Activated naive CD8-positive, alpha-beta T cell treated with anti-CD3 and anti-CD28 coated beads, Interleukin-2, amount 50 U/mL, for 24 hours (primary cell): ENCODE results near the gene CCDC92.
"Not testable (repeated sequence)": the region's sequence is repeated elsewhere in the genome, so short reads cannot be mapped to it uniquely, and the experiment has no call there.

ENCODE experiments used
- ATAC-seq: fragments of 150-1000 bp; cut with Tn5 transposase; one replicate; pipeline ENCODE4 v1.10.0; 2021
- DNase-seq: peaks from one replicate; pipeline ENCODE4 v3.0.0; 2021
- H3K27ac Mint-ChIP-seq: one replicate; pipeline ENCODE4 v1.8.0; 2021; ENCODE audit warnings: mild to moderate bottlenecking, mixed read lengths
- H3K27me3 Mint-ChIP-seq: one replicate; pipeline ENCODE4 v1.8.0; 2021; ENCODE audit warnings: mixed read lengths
- H3K36me3 Mint-ChIP-seq: one replicate; pipeline ENCODE4 v1.8.0; 2021; ENCODE audit warnings: low read depth, mixed read lengths
- H3K4me1 Mint-ChIP-seq: one replicate; pipeline ENCODE4 v1.8.0; 2021; ENCODE audit warnings: mixed read lengths
- H3K4me3 Mint-ChIP-seq: one replicate; pipeline ENCODE4 v1.8.0; 2021; ENCODE audit warnings: mild to moderate bottlenecking, moderate library complexity, mixed read lengths
- H3K9me3 Mint-ChIP-seq: one replicate; pipeline ENCODE4 v1.8.0; 2021; ENCODE audit warnings: mixed read lengths

The CCDC92 gene

GRCh38 chr12:123911672-123912409, 60.8 kb downstream of the CCDC92 start:
- not testable (repeated sequence) for H3K4me3 Mint-ChIP-seq, H3K27me3 Mint-ChIP-seq, H3K27ac Mint-ChIP-seq, DNase-seq, H3K9me3 Mint-ChIP-seq, ATAC-seq, H3K36me3 Mint-ChIP-seq
- H3K4me1 Mint-ChIP-seq: peaks cover 11% of the 10 kb centered on the region

GRCh38 chr12:123910761-123911193, 61.9 kb downstream of the CCDC92 start:
- Mint-ChIP-seq H3K9me3 (no peaks in the 10 kb centered on the region), H3K36me3 (no peaks in the 10 kb centered on the region), H3K27me3 (no peaks in the 10 kb centered on the region), H3K27ac (peak overlapping the region; percentile 2), H3K4me1 (peaks cover 4% of the 10 kb centered on the region), H3K4me3 (no peak overlapping the region)
- DNase-seq (no peak), ATAC-seq (peak; percentile 21)

- no peaks in the 10 kb centered on the region for H3K36me3 Mint-ChIP-seq
- H3K27me3 Mint-ChIP-seq: no peaks in the 10 kb centered on the region
- no peak for DNase-seq
- no peaks in the 10 kb centered on the region for H3K9me3 Mint-ChIP-seq
- H3K4me3 Mint-ChIP-seq: no peak overlapping the region
- no peak for ATAC-seq
- H3K27ac Mint-ChIP-seq: no peak overlapping the region
- peaks cover 8% of the 10 kb centered on the region for H3K4me1 Mint-ChIP-seq
Observed at GRCh38 chr12:123910057-123910456, 62.6 kb downstream of the CCDC92 start.

- DNase-seq (no peak), ATAC-seq (no peak)
- Mint-ChIP-seq H3K27me3 (no peaks in the 10 kb centered on the region), H3K4me1 (peaks cover 8% of the 10 kb centered on the region), H3K36me3 (no peaks in the 10 kb centered on the region), H3K4me3 (no peak overlapping the region), H3K9me3 (no peaks in the 10 kb centered on the region), H3K27ac (no peak overlapping the region)
Observed at GRCh38 chr12:123908884-123909725, 63.5 kb downstream of the CCDC92 start.

- Mint-ChIP-seq H3K27ac (no peak overlapping the region), H3K36me3 (no peaks in the 10 kb centered on the region), H3K4me1 (peaks cover 8% of the 10 kb centered on the region), H3K27me3 (no peaks in the 10 kb centered on the region), H3K9me3 (no peaks in the 10 kb centered on the region), H3K4me3 (no peak overlapping the region)
- DNase-seq (no peak), ATAC-seq (no peak)
Observed at GRCh38 chr12:123907726-123908476, 64.7 kb downstream of the CCDC92 start.

- no peak overlapping the region for H3K27ac Mint-ChIP-seq
- DNase-seq: no peak
Observed at GRCh38 chr12:123906711-123907420, 65.8 kb downstream of the CCDC92 start.

GRCh38 chr12:123905319-123905925, 67.2 kb downstream of the CCDC92 start:
- ATAC-seq (peak; percentile 47), DNase-seq (peak; percentile 67)
- Mint-ChIP-seq H3K9me3 (no peaks in the 10 kb centered on the region), H3K27ac (no peak overlapping the region), H3K36me3 (no peaks in the 10 kb centered on the region), H3K4me3 (no peak overlapping the region), H3K4me1 (peaks cover 8% of the 10 kb centered on the region), H3K27me3 (peaks cover 5% of the 10 kb centered on the region)

More at GRCh38 chr12:123906711-123907420, 65.8 kb downstream of the CCDC92 start:
- Mint-ChIP-seq H3K27me3 (peaks cover 4% of the 10 kb centered on the region), H3K36me3 (no peaks in the 10 kb centered on the region), H3K9me3 (no peaks in the 10 kb centered on the region), H3K4me3 (no peak overlapping the region), H3K4me1 (peaks cover 6% of the 10 kb centered on the region)
- no peak for ATAC-seq

GRCh38 chr12:123903301-123904065, 69.1 kb downstream of the CCDC92 start:
- no peak for DNase-seq
- Mint-ChIP-seq H3K27ac (no peak overlapping the region), H3K4me3 (no peak overlapping the region), H3K27me3 (peaks cover 5% of the 10 kb centered on the region), H3K4me1 (peaks cover 8% of the 10 kb centered on the region), H3K9me3 (no peaks in the 10 kb centered on the region), H3K36me3 (no peaks in the 10 kb centered on the region)
- ATAC-seq: no peak

- peaks cover 5% of the 10 kb centered on the region for H3K27me3 Mint-ChIP-seq
- peaks cover 8% of the 10 kb centered on the region for H3K4me1 Mint-ChIP-seq
- H3K36me3 Mint-ChIP-seq: no peaks in the 10 kb centered on the region
- no peaks in the 10 kb centered on the region for H3K9me3 Mint-ChIP-seq
- no peak overlapping the region for H3K27ac Mint-ChIP-seq
- DNase-seq (no peak), ATAC-seq (no peak)
- no peak overlapping the region for H3K4me3 Mint-ChIP-seq
Observed at GRCh38 chr12:123902821-123903220, 69.8 kb downstream of the CCDC92 start.

- peak; percentile 20 for DNase-seq
- ATAC-seq: peak; percentile 41
- no peak overlapping the region for H3K27ac Mint-ChIP-seq
- peaks cover 5% of the 10 kb centered on the region for H3K27me3 Mint-ChIP-seq
- peaks cover 8% of the 10 kb centered on the region for H3K4me1 Mint-ChIP-seq
- H3K4me3 Mint-ChIP-seq: no peak overlapping the region
- no peaks in the 10 kb centered on the region for H3K9me3 Mint-ChIP-seq
- H3K36me3 Mint-ChIP-seq: no peaks in the 10 kb centered on the region
Observed at GRCh38 chr12:123900871-123901376, 71.7 kb downstream of the CCDC92 start.

GRCh38 chr12:123899368-123899767, 73.3 kb downstream of the CCDC92 start:
- peaks cover 5% of the 10 kb centered on the region for H3K27me3 Mint-ChIP-seq
- no peaks in the 10 kb centered on the region for H3K36me3 Mint-ChIP-seq
- ATAC-seq: no peak
- no peak overlapping the region for H3K27ac Mint-ChIP-seq
- peaks cover 5% of the 10 kb centered on the region for H3K4me1 Mint-ChIP-seq
- no peaks in the 10 kb centered on the region for H3K9me3 Mint-ChIP-seq
- H3K4me3 Mint-ChIP-seq: no peak overlapping the region
- no peak for DNase-seq

GRCh38 chr12:123898673-123899072, 74.0 kb downstream of the CCDC92 start:
- Mint-ChIP-seq H3K27me3 (peaks cover 5% of the 10 kb centered on the region), H3K27ac (no peak overlapping the region), H3K9me3 (no peaks in the 10 kb centered on the region), H3K4me1 (peaks cover 5% of the 10 kb centered on the region), H3K36me3 (no peaks in the 10 kb centered on the region), H3K4me3 (no peak overlapping the region)
- ATAC-seq: no peak
- DNase-seq: no peak

- ATAC-seq: no peak
- Mint-ChIP-seq H3K27ac (no peak overlapping the region), H3K9me3 (no peaks in the 10 kb centered on the region), H3K36me3 (no peaks in the 10 kb centered on the region), H3K4me1 (peaks cover 5% of the 10 kb centered on the region), H3K4me3 (no peak overlapping the region), H3K27me3 (peaks cover 4% of the 10 kb centered on the region)
- no peak for DNase-seq
Observed at GRCh38 chr12:123897221-123897620, 75.4 kb downstream of the CCDC92 start.
